K562 (cell line): ENCODE measurements around the gene ATXN3L. TPM values are rescaled to one million over a fixed set of nuclear protein-coding genes. Genes with fewer than 3 reads are reported as not detected.

ENCODE experiments used
- ATAC-seq: fragments of 200-7000 bp; cut with Tn5 transposase; 3 replicates; pipeline ENCODE4 v1.9.1; 2020; ENCODE audit warnings: moderate library complexity
- BruUV-seq: library from RNA; stranded (reverse); fragments of 400-500 nt; replicated peaks from 2 replicates; lab custom pipeline; 2021; lab: Mats Ljungman, UMichigan
- CTCF ChIA-PET: fragments of 300-600 bp; formaldehyde crosslinking; extraction: SDS; loops from one replicate; lab custom pipeline; 2021; ENCODE audit warnings: low intra/inter-chr PET ratio; lab: Yijun Ruan, JAX
- POLR2A ChIA-PET: fragments of 300-600, 350-650 bp; sonication (Branson Sonifier 250); formaldehyde crosslinking; extraction: SDS; loops from one replicate; lab custom pipeline; 2021; ENCODE audit warnings: antibody characterized with exemption, inconsistent platforms; lab: Yijun Ruan, JAX
- DNase-seq, 4 experiments: peaks; one replicate each; pipeline versions ENCODE4 v3.0.0 to v3.0.0-alpha.2; 2011 to 2018; ENCODE audit warnings: low spot score in 3 of 4, mixed read lengths in 3 of 4; ENCODE audit errors: extremely low read depth in 1 of 4
- FAIRE-seq: peaks from 2 replicates; lab custom pipeline; 2011; peaks lifted over from hg19 to GRCh38; lab: Jason Lieb, UNC
- H2AFZ ChIP-seq: 2 replicates; pipeline ENCODE4 v1.6.0; 2011; ENCODE audit warnings: low read depth, low read length, control low read depth, inconsistent platforms
- H3K27ac ChIP-seq: fragments of 200-600 bp; 3 replicates; pipeline ENCODE4 v1.8.0; 2011; ENCODE audit warnings: low read depth, mild to moderate bottlenecking, control low read depth, inconsistent platforms, low read length, moderate library complexity, mixed read lengths; ENCODE audit errors: extremely low read depth
- H3K27me3 ChIP-seq, 2 experiments: fragments of 300-600 bp in 1 of 2; 2 replicates in 1 of 2; 3 replicates in 1 of 2; pipeline versions ENCODE4 v1.6.0 to v1.8.0; 2011; ENCODE audit warnings: inconsistent platforms in 2 of 2, low read length in 2 of 2, mild to moderate bottlenecking in 1 of 2, mixed read lengths in 1 of 2, moderate library complexity in 1 of 2; ENCODE audit not compliant: control insufficient read depth in 2 of 2, insufficient read depth in 2 of 2
- H3K36me3 ChIP-seq: fragments of 300-600 bp; 3 replicates; pipeline ENCODE4 v1.8.0; 2011; ENCODE audit warnings: mild to moderate bottlenecking, low read length, inconsistent platforms; ENCODE audit not compliant: control insufficient read depth, insufficient read depth
- H3K4me1 ChIP-seq, 2 experiments: fragments of 200-600 bp in 1 of 2; replicated peaks in 1 of 2; 2 replicates in 1 of 2; 3 replicates in 1 of 2; pipeline versions ENCODE4 v1.5.1 to v1.8.0; 2011; ENCODE audit warnings: inconsistent platforms in 2 of 2, low read length in 2 of 2, mild to moderate bottlenecking in 1 of 2, mixed read lengths in 1 of 2, moderate library complexity in 1 of 2; ENCODE audit not compliant: control insufficient read depth in 2 of 2, insufficient read depth in 2 of 2
- H3K4me2 ChIP-seq: 2 replicates; pipeline ENCODE4 v1.6.1; 2011; ENCODE audit warnings: low read length, control low read depth, inconsistent platforms, mixed read lengths; ENCODE audit not compliant: insufficient read depth
- H3K4me3 ChIP-seq: fragments of 200-600 bp; sonication (generic), shearing (Covaris generic); 2 replicates; pipeline ENCODE4 v1.5.1; 2016; ENCODE audit warnings: control low read depth, inconsistent platforms
- H3K79me2 ChIP-seq: fragments of 200-600 bp; 3 replicates; pipeline ENCODE4 v1.8.0; 2011; ENCODE audit warnings: low read length, inconsistent platforms; ENCODE audit not compliant: control insufficient read depth, insufficient read depth
- H3K9ac ChIP-seq, 2 experiments: 2 replicates each; pipeline versions ENCODE4 v1.6.0 to v1.6.1; 2011; ENCODE audit warnings: low read depth in 2 of 2, low read length in 2 of 2, control low read depth in 1 of 2, inconsistent platforms in 1 of 2, mild to moderate bottlenecking in 1 of 2, mixed read lengths in 1 of 2; ENCODE audit not compliant: insufficient read depth in 1 of 2
- H3K9me1 ChIP-seq: one replicate; pipeline ENCODE4 v1.6.0; 2011; ENCODE audit warnings: inconsistent platforms, mild to moderate bottlenecking, low read length, moderate library complexity; ENCODE audit not compliant: control insufficient read depth, insufficient read depth
- H3K9me3 ChIP-seq: replicated peaks from 2 replicates; pipeline ENCODE4 v1.5.1; 2011; ENCODE audit warnings: low read depth, low read length, inconsistent platforms; ENCODE audit not compliant: control insufficient read depth, insufficient read depth
- H4K20me1 ChIP-seq: replicated peaks from 2 replicates; pipeline ENCODE4 v1.6.1; 2011; ENCODE audit warnings: low read length, inconsistent platforms, mixed read lengths; ENCODE audit not compliant: control insufficient read depth, insufficient read depth
- CAMTA2 ChIP-seq: fragments of 250-450 bp; sonication (Bioruptor Pico); conservative IDR thresholded peaks from 2 replicates; pipeline ENCODE4 v1.5.1; 2022
- CBX1 ChIP-seq: sonication (generic); IDR thresholded peaks from 2 replicates; pipeline ENCODE4 v1.6.1; 2016; ENCODE audit warnings: antibody characterized with exemption, low read depth, mild to moderate bottlenecking
- ELF2 ChIP-seq: fragments of 250-450 bp; sonication (Bioruptor Pico); IDR thresholded peaks from 2 replicates; pipeline ENCODE4 v1.5.0; 2021; ENCODE audit warnings: mild to moderate bottlenecking
- FOXM1 ChIP-seq, 2 experiments: fragments of 450-650 bp in 1 of 2; sonication (generic) in 1 of 2; formaldehyde crosslinking in 1 of 2; IDR thresholded peaks; 2 replicates each; pipeline versions ENCODE4 v1.6.1 to v1.9.0; 2017 to 2022; ENCODE audit warnings: low read depth in 2 of 2, mild to moderate bottlenecking in 2 of 2, missing genetic modification reagents in 1 of 2, moderate library complexity in 1 of 2
- GTF3C2 ChIP-seq: IDR thresholded peaks from 3 replicates; pipeline ENCODE4 v1.6.1; 2011; ENCODE audit warnings: borderline replicate concordance, mild to moderate bottlenecking, moderate library complexity; ENCODE audit not compliant: insufficient read length; ENCODE audit errors: extremely low read depth
- MAFK ChIP-seq: IDR thresholded peaks from 2 replicates; pipeline ENCODE4 v1.6.1; 2011; ENCODE audit warnings: low read length, improper control_type of control experiment
- NR0B1 ChIP-seq: fragments of 450-650 bp; IDR thresholded peaks from one replicate; pipeline ENCODE4 v1.6.1; 2018; ENCODE audit warnings: mild to moderate bottlenecking, moderate library complexity; ENCODE audit not compliant: partially characterized antibody
- NR3C1 ChIP-seq: sonication (generic); formaldehyde crosslinking; IDR thresholded peaks from 2 replicates; pipeline ENCODE4 v1.8.1; 2022; ENCODE audit warnings: missing genetic modification reagents
- RBM34 ChIP-seq: fragments of 200-400 bp; formaldehyde crosslinking; IDR thresholded peaks from 2 replicates; pipeline ENCODE4 v1.6.1; 2018; ENCODE audit warnings: low read length, borderline replicate concordance; ENCODE audit not compliant: insufficient read depth
- SLC30A9 ChIP-seq: fragments of 250-450 bp; sonication (Bioruptor Pico); IDR thresholded peaks from 2 replicates; pipeline ENCODE4 v1.8.0; 2022; ENCODE audit warnings: mild to moderate bottlenecking, moderate library complexity
- TARDBP ChIP-seq: fragments of 450-650 bp; IDR thresholded peaks from 2 replicates; pipeline ENCODE4 v1.6.1; 2016
- TCF7L2 ChIP-seq: fragments of 150-350 bp; IDR thresholded peaks from 2 replicates; pipeline ENCODE4 v1.6.1; 2016; ENCODE audit warnings: low read depth, mild to moderate bottlenecking, low read length, moderate library complexity
- ZBTB2 ChIP-seq: fragments of 450-650 bp; IDR thresholded peaks from 2 replicates; pipeline ENCODE4 v1.6.1; 2016; ENCODE audit warnings: antibody characterized with exemption
- ZNF184 ChIP-seq: sonication (generic); formaldehyde crosslinking; IDR thresholded peaks from 2 replicates; pipeline ENCODE4 v1.5.0; 2020; ENCODE audit warnings: missing genetic modification reagents
- ZNF699 ChIP-seq: fragments of 250-450 bp; sonication (Bioruptor Pico); IDR thresholded peaks from 2 replicates; pipeline ENCODE4 v1.8.0; 2021; ENCODE audit warnings: mild to moderate bottlenecking, moderate library complexity; ENCODE audit not compliant: insufficient replicate concordance
- ZNF740 ChIP-seq, 3 experiments: fragments of 200-800 bp in 1 of 3; sonication (Bioruptor generic) in 1 of 3; sonication (generic) in 1 of 3; formaldehyde crosslinking in 1 of 3; IDR thresholded peaks; 2 replicates each; pipeline versions ENCODE4 v1.6.1 to v1.8.0; 2016 to 2022; ENCODE audit warnings: mild to moderate bottlenecking in 2 of 3, missing compliant biosample characterization in 2 of 3, missing genetic modification characterization in 2 of 3, missing genetic modification reagents in 1 of 3
- ZSCAN32 ChIP-seq: fragments of 450-650 bp; formaldehyde crosslinking; IDR thresholded peaks from 2 replicates; pipeline ENCODE4 v1.4.0; 2020; ENCODE audit warnings: mild to moderate bottlenecking, moderate library complexity
- WGBS: fragments of 100-300 bp; shearing (Covaris generic); methylation state at CpG from one replicate; pipeline ENCODE4 v1.1.6; 2016; ENCODE audit warnings: low coverage, mixed read lengths; ENCODE audit not compliant: insufficient coverage; ENCODE audit errors: missing lambda C conversion rate; 5-methylcytosine and 5-hydroxymethylcytosine counted together
- in situ Hi-C: fragments of 300-500 bp; cut with MboI; formaldehyde crosslinking; loops from 4 replicates; pipeline ENCODE4 v1.15.0; 2018; ENCODE audit warnings: inconsistent platforms, mixed read lengths
- intact Hi-C: fragments of 100-400 bp; cut with micrococcal nuclease; formaldehyde crosslinking; loops from 2 replicates; pipeline ENCODE4 v1.14.2; 2022
- polyA plus RNA-seq, 8 experiments: library from polyadenylated mRNA; depleted of rRNA in 4 of 8; stranded (reverse) in 5 of 8; unstranded in 3 of 8; fragments of >200 nt; fragmentation: Nextera tagmentation in 2 of 8; fragmentation: Illumina TruSeq in 1 of 8; extraction: Ambion mirVana in 2 of 8; extraction: Trizol in 1 of 8; gene quantifications; 2 replicates each; pipeline versions ENCODE4 v1.2.1 to v1.2.3, GENCODE V29; 2011 to 2014; ENCODE audit warnings: inconsistent platforms in 1 of 8, missing spikeins in 1 of 8
- total RNA-seq, 7 experiments: library from RNA; depleted of rRNA in 6 of 7; stranded (reverse); fragments of >200 nt in 6 of 7; fragmentation: Illumina TruSeq in 2 of 7; extraction: Trizol in 2 of 7; gene quantifications; 2 replicates each; pipeline versions ENCODE4 v1.2.1 to v1.2.3, GENCODE V29; 2011 to 2021; ENCODE audit warnings: low replicate concordance in 1 of 7

The ATXN3L gene
- total and polyA plus RNA-seq, 9 of the 15 experiments (the other 6 are each of a cell fraction or from before 2014, with no cell fraction given): 0.04 to 0.31 TPM; not detected in 7

GRCh38 chrX:13334491-13334890 is 14.6 kb upstream of the ATXN3L start:
- no peak overlapping the region for H2AFZ ChIP-seq
- H3K27me3 ChIP-seq: no peaks in the 10 kb centered on the region
- FAIRE-seq (no peak), DNase-seq (no peak), ATAC-seq (no peak)
- 65% methylated on average over 6 of the region's 6 CpGs for WGBS
- H3K9me1 ChIP-seq: no peaks in the 10 kb centered on the region
- ChIA-PET CTCF (no interaction called here), POLR2A (interaction anchor here (0.6 kb wide), 1 partner anchor 17 kb away, joined by 3 read pairs; no protein-coding TSS in a partner anchor)
- no peak overlapping the region for H3K27ac ChIP-seq
- H3K36me3 ChIP-seq: peaks cover 83% of the 10 kb centered on the region
- H3K4me1 ChIP-seq: no peaks in the 10 kb centered on the region
- no peaks in the 10 kb centered on the region for H3K79me2 ChIP-seq
- intact Hi-C loops: no loop called here
- no peak overlapping the region for H3K4me3 ChIP-seq
- no peak overlapping the region for H3K9ac ChIP-seq
- H3K9me3 ChIP-seq: no peaks in the 10 kb centered on the region
- H4K20me1 ChIP-seq: no peaks in the 10 kb centered on the region
- no peak overlapping the region for H3K4me2 ChIP-seq
- in situ Hi-C loops: no loop called here
- no TSS peak for BruUV-seq
- no peak for TF ChIP-seq ZNF740 (CRISPR knock-in tag; IDR thresholded peaks at IDR 0.05)
- TF ChIP-seq ZNF740 (tag; IDR thresholded peaks at IDR 0.05): no peak
- TF ChIP-seq ELF2 (CRISPR knock-in tag): no peak
- no peak for TF ChIP-seq ZBTB2
- TF ChIP-seq TCF7L2: no peak
- TF ChIP-seq ZNF184: no peak
- no peak for TF ChIP-seq SLC30A9 (CRISPR knock-in tag)
- no peak for TF ChIP-seq FOXM1 (IDR thresholded peaks at IDR 0.05; ENCODE audit: low read depth)
- TF ChIP-seq FOXM1 (CRISPR knock-in tag; IDR thresholded peaks at IDR 0.05; ENCODE audit: low read depth): no peak
- TF ChIP-seq NR3C1 (CRISPR knock-in tag): no peak
- no peak for TF ChIP-seq MAFK
- TF ChIP-seq NR0B1: no peak
- TF ChIP-seq RBM34: no peak
- no peak for TF ChIP-seq CBX1
- TF ChIP-seq ZSCAN32 (CRISPR knock-in tag): no peak
- TF ChIP-seq GTF3C2: no peak
- no peak for TF ChIP-seq TARDBP
- no peak for TF ChIP-seq ZNF699
- no peak for TF ChIP-seq CAMTA2
